ENCODE data around the gene TMEM132C. TPM values are rescaled to one million over a fixed set of nuclear protein-coding genes. Genes with fewer than 3 reads are reported as not detected.

Gene TMEM132C
- total RNA-seq, 2 experiments from 2014 or later: not detected

- ChIA-PET CTCF (ENCODE audit: unreplicated experiment) (no interaction called here), POLR2A (no interaction called here)
- no peak for DNase-seq (ENCODE audit: low spot score)
- H3K9me3 ChIP-seq (ENCODE audit: low read length): no peaks in the 10 kb centered on the region
- no peaks in the 10 kb centered on the region for H3K79me2 ChIP-seq (ENCODE audit: insufficient read depth, low read depth, low read length)
- H4K20me1 ChIP-seq (ENCODE audit: insufficient read depth, low read length): no peaks in the 10 kb centered on the region
- no peak overlapping the region for H3K27ac ChIP-seq (ENCODE audit: low read depth, low read length, poor library complexity, severe bottlenecking)
- intact Hi-C loops (cut with micrococcal nuclease; ENCODE audit: unreplicated experiment): no loop called here
- H3K36me3 ChIP-seq (ENCODE audit: insufficient read depth, low read length): no peaks in the 10 kb centered on the region
- no peak overlapping the region for H2AFZ ChIP-seq (ENCODE audit: low read length)
- H3K9me2 ChIP-seq (ENCODE audit: insufficient read depth, low read length): no peaks in the 10 kb centered on the region
- no TSS peak for BruUV-seq (replicated peaks)
- no peak overlapping the region for H3K4me3 ChIP-seq (ENCODE audit: low read depth, low read length, poor library complexity, severe bottlenecking)
- H3K4me1 ChIP-seq (ENCODE audit: insufficient read depth, low read length, poor library complexity, severe bottlenecking): no peaks in the 10 kb centered on the region
- no peak overlapping the region for H3K4me2 ChIP-seq (ENCODE audit: low read length)
- TF ChIP-seq CTCF (conservative IDR thresholded peaks at IDR 0.05; ENCODE audit: low read length) (no peak), EZH2phosphoT487 (IDR thresholded peaks at IDR 0.05; ENCODE audit: borderline replicate concordance, low read depth, low read length) (no peak)
These were observed 175.1 kb downstream of the TMEM132C start for GRCh38 chr12:128442096-128442495.

GRCh38 chr12:128444598-128444997, 177.6 kb downstream of the TMEM132C start:
- BruUV-seq (replicated peaks): no TSS peak

More at GRCh38 chr12:128444598-128444997, 177.6 kb downstream of the TMEM132C start:
- CTCF ChIA-PET (ENCODE audit: unreplicated experiment): no interaction called here
- Histone ChIP-seq H3K79me2 (ENCODE audit: insufficient read depth, low read depth, low read length) (no peaks in the 10 kb centered on the region), H3K9me3 (ENCODE audit: low read length) (no peaks in the 10 kb centered on the region), H3K27ac (ENCODE audit: low read depth, low read length, poor library complexity, severe bottlenecking) (no peak overlapping the region), H4K20me1 (ENCODE audit: insufficient read depth, low read length) (no peaks in the 10 kb centered on the region), H3K4me2 (ENCODE audit: low read length) (no peak overlapping the region), H3K9me2 (ENCODE audit: insufficient read depth, low read length) (no peaks in the 10 kb centered on the region), H3K36me3 (ENCODE audit: insufficient read depth, low read length) (no peaks in the 10 kb centered on the region), H3K4me3 (ENCODE audit: low read depth, low read length, poor library complexity, severe bottlenecking) (no peak overlapping the region), H2AFZ (ENCODE audit: low read length) (no peak overlapping the region), H3K4me1 (ENCODE audit: insufficient read depth, low read length, poor library complexity, severe bottlenecking) (no peaks in the 10 kb centered on the region)
- POLR2A ChIA-PET: no interaction called here
- TF ChIP-seq CTCF (conservative IDR thresholded peaks at IDR 0.05; ENCODE audit: low read length): no peak
- TF ChIP-seq EZH2phosphoT487 (IDR thresholded peaks at IDR 0.05; ENCODE audit: borderline replicate concordance, low read depth, low read length): no peak
- no peak for DNase-seq (ENCODE audit: low spot score)
- intact Hi-C loops (cut with micrococcal nuclease; ENCODE audit: unreplicated experiment): no loop called here

Data from OCI-LY7 (cell line).